Thyroid gland (tissue), 4 donors: ENCODE data around the gene NAV2.

ENCODE experiments used
- POLR2A ChIP-seq, 2 donors: fragments of 450-650 bp; IDR thresholded peaks; one replicate each; pipeline ENCODE4 v1.6.1; 2017; ENCODE audit warnings: antibody characterized with exemption in 2 of 2, mild to moderate bottlenecking in 2 of 2, moderate library complexity in 1 of 2
- TF ChIP-seq, protein P1 (sequence below), 6 experiments: fragments of 200-600 bp in 3 of 6; fragments of 450-650 bp in 3 of 6; sonication (generic) in 3 of 6; IDR thresholded peaks; one replicate each; pipeline ENCODE4 v1.5.1; 2016 to 2019; ENCODE audit warnings: antibody characterized with exemption in 6 of 6, mild to moderate bottlenecking in 2 of 6, inconsistent platforms in 1 of 6, moderate library complexity in 1 of 6

DNA sequence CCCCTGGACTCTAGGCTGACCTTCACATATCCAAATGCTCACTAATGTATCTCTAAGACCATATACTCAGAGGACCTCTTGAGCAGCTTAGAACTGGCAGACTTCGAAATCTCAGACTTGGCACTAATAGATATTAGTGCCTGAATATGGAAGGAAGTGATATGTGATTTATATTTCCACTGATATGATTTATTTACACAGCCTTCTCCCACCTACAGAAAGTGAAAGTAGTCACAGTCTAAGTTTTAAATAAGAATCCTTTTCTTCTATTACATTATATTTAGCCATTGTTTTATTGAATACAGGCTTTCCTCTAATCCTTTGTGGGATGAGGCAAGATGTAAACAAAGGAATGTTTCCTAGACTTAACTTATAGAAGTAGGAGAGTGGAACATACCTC, 6.7 kb upstream of the NAV2 start:
- TF ChIP-seq, protein P1, sequence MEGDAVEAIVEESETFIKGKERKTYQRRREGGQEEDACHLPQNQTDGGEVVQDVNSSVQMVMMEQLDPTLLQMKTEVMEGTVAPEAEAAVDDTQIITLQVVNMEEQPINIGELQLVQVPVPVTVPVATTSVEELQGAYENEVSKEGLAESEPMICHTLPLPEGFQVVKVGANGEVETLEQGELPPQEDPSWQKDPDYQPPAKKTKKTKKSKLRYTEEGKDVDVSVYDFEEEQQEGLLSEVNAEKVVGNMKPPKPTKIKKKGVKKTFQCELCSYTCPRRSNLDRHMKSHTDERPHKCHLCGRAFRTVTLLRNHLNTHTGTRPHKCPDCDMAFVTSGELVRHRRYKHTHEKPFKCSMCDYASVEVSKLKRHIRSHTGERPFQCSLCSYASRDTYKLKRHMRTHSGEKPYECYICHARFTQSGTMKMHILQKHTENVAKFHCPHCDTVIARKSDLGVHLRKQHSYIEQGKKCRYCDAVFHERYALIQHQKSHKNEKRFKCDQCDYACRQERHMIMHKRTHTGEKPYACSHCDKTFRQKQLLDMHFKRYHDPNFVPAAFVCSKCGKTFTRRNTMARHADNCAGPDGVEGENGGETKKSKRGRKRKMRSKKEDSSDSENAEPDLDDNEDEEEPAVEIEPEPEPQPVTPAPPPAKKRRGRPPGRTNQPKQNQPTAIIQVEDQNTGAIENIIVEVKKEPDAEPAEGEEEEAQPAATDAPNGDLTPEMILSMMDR (IDR thresholded peaks at IDR 0.05) = no peak
- TF ChIP-seq POLR2A (IDR thresholded peaks at IDR 0.05) = no peak
